Measurements from ENCODE around the gene PKLR.

PKLR gene

DNA sequence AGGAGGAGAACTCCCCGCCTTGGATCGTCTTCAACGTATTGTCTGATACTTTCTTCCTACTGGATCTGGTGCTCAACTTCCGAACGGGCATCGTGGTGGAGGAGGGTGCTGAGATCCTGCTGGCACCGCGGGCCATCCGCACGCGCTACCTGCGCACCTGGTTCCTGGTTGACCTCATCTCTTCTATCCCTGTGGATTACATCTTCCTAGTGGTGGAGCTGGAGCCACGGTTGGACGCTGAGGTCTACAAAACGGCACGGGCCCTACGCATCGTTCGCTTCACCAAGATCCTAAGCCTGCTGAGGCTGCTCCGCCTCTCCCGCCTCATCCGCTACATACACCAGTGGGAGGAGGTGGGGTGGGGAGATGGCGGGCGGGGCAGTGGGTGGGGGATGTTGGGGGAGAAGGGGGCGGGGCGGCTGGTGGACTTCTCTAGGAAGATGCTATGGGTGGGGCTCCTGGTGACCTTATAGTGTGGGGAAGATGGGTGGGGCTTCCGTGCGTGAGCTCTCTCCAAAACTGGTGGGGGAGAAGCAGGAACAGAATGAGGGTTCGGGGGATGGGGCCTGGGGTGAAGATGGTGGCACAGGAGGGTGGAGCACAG is 18.6 kb downstream of the PKLR start:
- DNase-seq: no peak

DNA sequence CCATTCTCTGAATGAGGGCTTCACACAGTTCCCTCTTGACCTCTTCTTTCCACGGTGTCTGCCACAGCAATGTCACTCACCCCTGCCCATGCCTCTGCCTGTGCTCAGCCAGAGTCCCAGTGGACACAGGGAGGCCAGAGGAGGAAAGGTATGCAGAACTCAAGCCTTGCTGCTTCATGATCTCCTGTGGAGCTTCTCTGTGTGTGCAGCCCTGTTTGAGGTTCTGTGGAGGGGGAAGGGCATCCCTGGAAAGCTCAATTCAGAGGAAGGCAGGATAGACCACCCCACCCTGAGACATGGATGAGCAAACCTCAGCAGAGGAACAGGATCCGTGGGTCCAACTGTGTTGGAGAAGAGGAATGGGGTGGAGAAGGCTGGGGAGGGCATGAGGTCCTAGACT is 22.0 kb downstream of the PKLR start:
- DNase-seq: no peak

DNA sequence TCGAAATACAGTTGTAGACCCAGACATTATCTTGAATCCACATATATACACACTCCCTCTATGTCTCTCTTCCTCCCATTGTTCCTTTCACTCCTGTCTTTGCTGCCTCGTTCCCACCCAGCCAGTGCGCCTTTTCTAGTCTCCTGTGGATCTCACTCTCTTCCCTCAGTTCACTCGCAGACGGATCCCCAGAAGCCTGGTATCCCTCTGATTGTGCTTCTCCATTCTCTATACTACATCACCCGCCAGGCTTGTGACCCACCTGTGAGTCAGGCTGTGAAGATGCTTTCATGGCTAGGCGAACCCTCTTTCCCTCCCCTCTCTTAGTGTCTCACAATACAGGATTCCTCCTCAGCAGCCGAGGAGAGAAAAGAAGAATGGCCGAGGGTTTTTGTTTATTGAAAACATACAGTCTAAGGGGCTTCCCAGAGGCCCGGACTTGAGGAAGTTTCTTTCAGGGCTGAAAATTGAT is 22.5 kb downstream of the PKLR start:
- no peak for DNase-seq

DNA sequence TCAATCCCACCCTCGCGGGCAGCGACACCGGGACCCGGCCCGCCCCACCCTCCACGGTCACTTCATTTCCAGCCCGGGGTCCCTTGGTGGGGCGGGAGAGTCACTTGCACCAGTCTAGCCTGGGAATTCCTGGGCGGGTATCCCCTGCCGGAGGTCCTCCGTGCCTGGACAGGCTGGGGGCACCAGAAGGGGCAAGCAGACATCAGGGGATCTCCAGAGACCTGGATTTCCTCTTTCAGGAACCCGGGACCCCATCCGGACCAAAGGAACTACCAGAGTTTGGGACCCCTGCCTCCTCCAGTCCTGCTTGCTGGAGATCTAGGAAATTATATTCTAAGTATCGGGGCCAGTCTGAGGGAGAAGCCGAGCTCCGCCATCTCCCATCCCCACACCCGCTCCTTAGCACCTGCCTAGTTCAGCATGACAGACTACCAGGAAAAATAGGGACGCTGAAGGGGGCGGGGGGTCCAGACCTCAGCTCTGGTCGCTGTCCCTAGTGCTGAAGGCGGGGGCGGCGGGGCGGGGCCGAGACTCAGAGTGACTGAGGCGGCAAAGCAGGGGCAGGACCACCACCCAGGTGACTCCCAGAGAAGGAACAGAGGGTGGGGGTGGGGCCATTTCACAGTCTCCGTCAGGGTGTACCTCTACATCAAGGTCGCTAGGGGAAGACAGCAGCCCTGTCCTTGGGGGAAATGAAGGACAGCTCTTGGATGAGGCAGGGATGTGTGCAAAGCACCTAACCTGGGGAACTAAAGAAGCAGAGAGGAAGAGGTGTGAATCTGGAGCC is 23.1 kb downstream of the PKLR start:
- peak; percentile 69 for DNase-seq

DNA sequence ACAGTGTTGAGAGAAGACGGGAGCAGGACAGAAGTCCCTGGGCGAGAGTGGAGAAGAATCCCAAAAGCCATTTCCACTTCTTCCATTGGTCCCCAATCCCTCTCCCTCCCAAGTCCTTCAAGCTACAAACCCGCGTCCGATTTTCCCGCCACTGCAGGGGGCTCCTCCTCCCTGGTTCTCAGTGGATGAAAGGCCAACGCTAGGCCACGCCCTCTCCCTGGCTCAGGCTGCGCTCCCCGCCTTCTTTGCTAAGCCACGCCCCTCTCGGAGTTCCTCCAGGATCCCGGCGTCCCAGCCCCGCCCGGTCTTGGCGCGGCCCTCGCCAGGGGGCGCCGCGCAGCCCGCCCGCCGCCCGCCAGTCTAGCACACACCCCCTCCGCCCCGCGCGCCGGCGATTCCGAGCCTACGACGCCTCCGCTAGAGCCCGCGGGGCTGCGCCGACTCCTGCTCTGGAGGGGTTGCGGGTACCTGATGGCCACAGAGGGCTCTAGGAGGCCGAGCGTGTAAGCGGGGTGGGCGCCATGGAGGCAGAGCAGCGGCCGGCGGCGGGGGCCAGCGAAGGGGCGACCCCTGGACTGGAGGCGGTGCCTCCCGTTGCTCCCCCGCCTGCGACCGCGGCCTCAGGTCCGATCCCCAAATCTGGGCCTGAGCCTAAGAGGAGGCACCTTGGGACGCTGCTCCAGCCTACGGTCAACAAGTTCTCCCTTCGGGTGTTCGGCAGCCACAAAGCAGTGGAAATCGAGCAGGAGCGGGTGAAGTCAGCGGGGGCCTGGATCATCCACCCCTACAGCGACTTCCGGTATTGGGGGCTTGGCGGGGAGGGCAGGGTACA is 24.0 kb downstream of the PKLR start, which contains the start of gene HCN3:
HCN3 (plus strand) TSS at position 394 of the 832 bp plus-strand sequence; CDS start at position 522, 128 bp downstream.
- DNase-seq: peak; percentile 94

DNA sequence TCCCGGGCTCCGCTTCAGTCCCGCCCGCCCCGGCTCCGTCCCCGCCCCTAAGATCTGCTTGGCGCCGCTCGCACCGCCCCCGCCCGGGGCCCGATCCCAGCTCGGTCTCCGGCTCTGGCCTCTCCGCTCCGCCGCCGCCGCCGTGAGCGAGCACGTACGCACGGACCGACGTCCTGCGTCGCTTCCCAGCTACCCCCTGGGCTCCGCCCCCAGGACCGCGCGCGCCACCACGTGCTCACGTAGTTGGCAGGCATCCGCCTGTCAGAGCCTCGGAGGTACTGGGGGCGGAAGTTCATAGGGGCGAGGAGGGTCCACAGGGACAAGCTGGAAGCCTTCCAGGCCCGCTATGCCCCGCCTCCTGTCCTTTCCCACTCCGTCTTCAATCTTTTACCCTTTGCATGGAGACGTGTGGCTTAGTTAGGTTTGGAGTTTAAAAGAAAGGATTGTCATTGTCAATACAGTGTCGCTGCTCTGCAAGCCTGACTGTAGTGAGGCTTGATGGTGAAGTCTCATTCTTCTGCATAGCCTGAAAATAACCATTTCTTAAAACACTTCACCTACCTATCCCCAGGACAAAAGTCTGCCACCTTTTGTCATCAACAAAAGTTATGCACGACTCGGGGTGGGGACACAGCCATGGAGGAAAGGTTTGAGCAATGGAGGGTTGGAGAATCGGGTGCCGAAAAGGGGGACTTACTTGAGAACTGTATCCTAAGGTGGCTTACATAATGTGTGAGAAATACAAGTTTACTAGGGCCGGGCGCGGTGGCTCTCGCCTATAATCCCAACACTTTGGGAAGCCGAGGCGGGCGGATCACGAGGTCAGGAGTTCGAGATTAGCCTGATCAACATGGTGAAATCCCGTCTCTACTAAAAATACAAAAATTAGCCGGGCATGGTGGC is 27.6 kb downstream of the PKLR start, which contains the start of gene CLK2:
CLK2 (minus strand) TSS at position 162 of the 903 bp plus-strand sequence. CDS start 2,527 bp downstream, outside the sequence.
- DNase-seq: peak; percentile 93

DNA sequence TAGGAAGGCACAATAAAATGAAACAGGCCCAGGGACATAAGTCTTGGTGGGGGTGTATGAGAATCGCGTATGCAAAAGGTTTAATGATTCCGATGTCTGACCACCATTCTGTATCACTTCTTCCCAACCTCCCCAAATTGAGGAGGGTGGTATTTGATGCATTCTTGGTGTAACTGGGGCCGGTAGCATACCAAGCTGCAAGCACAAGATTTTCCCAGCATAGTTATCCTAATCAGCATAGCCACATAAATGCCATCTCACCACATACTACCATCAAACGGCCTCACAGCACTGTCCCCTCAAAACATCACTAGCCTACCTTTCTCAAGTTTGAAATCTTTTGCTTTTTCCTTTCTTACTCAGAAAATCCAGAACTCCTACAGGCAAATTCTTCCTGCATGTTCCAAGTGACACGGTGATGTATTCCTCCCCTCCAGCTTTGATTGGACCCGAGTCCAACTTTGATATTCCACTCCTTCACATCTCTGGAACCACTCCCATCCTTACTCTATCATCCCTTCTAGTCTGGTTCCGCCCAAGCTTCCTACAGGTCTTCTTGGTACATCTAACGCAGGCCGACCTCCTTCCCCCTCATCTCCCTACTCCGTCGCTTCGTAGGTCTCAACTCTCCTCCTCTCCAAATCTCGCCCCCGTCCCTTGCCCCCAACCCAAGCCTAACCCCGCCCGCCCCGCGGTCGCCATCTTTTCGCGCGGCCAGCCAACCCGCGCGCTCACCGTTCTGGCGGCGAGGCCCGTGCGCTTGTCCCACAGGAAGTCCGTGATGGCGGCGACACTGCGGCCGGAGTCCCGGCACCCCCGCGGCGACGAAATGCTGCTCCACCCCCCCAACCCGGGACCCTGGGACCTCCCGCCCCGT is 28.5 kb downstream of the PKLR start:
- no peak for DNase-seq

DNA sequence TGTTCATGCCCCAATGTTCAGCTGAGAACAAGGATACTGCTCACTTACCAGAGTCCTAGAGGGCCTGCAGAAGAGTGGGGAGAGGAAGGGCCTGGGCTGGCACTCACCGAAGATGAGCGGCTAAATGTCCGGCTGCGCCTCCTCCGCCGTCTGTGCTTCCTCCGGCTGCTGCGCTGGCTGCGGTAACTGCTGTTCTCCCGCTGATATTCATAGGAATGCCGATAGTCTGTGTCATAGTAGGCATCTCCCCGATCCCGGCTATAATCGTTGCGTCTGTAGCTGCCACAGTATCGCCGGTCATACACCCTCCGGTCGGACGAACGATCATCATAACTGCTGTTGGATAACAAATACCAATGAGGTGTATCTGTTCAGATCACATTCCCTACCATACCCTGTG is 31.9 kb downstream of the PKLR start:
- DNase-seq: no peak

DNA sequence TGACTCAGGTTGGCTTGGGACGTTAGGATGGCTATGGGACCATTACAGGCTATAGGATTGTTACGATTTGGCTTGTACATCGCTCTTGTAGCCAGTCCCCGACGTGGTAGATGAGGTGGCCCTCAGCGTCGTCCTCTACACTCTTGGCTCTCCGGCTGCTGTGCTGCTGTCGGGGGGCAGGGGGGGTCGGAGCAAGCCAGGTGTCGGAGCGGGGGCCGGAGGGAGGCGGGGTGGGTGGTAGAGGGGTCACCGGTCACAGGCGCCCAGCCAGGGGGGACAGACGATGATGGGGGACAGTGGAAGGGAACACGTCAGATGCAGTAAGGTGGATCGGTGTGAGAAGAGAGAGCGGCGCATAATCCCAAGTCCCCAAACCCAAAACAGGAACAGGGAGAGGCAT is 32.6 kb downstream of the PKLR start:
- DNase-seq: no peak

DNA sequence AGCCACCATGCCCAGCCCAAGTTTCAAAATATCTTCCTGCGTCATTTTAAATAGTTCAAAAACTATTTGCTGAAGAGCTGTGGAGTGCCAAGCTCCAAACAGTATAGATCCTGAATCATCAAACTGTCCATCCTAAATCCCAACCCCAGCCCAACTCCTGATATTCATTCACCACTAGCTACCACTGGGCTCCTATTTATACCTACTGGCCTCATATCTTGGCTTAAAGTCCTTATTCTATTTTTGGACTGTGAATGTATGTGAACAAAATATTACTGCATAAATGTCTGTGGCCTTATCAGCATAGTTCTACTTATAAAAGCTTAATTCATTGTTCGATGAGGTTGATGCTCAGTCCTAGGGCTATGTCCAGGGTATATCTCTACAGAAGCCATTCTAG is 33.9 kb downstream of the PKLR start:
- no peak for DNase-seq

DNA sequence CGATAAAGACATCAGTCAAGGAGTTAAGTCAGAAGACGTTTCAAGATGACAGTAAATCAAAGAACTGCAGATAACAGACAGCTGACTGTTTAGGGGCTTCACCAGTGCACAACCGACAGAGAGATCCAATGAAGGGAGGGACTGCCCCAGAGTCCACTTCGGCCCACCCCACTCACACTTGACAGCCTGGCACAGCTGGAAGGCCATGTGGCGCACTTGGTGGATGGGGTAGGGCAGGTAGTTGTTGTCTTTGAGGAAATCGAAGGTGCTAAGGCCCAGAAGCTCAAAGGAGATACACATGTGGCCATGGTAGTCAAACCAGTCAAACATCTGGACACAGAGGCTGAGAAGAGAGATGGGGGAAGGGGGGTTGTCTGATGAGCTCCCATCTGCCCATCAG is 34.7 kb downstream of the PKLR start:
- no peak for DNase-seq

DNA sequence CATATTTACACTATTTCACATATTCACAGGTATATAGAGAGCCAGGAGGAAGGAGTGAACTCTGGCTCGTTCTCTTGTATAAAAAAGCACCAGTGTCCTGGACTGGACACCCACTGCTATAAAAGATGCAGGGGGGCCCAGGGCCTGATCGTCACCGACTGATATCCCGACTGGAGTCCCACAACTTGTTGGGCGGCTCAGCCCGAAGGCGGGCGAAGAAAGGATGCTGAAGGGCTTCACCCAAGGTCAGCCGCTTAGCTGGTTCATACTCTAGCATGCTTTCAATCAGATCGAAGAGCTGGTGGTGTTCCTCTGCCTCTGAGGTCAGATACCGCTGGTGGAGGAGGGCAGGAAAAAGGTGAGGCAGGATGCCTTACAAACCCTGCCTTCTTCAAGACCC is 38.2 kb downstream of the PKLR start:
- DNase-seq: no peak

DNA sequence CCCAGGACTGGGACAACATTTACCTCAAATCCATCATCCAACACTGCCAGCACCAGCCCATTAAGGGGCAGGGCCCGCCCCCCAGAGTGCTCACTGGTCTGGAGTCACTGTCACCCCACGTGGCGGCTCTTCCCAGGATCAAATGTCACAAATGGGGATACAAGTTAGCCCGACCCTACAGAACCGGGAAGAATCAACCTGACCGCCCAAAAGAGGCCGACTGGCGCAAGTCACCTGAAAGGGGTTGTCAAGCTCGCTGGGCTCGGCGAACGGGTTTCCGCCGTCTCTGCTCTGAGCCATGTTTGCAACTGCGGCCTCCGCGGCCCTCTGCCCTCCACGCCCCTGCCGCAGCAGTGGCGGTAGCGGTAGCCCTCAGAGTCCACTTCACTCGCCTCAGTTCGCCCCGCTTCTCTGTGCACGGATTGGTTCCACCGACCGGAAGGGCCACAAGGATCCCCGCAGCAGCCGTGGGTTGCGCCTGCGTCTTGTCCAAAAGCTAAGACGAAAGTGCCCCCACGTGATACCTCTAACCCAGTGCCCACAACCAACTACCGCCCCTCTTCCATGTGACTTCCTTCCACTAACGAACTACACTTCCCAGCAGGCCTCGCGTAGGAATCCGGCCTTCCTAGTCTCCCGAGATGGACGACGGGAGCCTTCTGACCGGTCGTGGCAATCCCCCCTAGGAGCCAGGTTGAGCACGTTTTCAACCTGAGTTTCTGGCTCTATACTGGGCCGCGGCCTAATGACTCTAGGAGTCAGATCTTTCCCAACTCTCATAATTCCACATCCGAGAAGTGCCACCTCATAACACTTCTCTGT is 39.2 kb downstream of the PKLR start, which contains the start of gene SCAMP3:
SCAMP3 (minus strand) TSS at position 509 of the 822 bp plus-strand sequence; CDS start at position 300, 209 bp downstream.
- peak; percentile 91 for DNase-seq

DNA sequence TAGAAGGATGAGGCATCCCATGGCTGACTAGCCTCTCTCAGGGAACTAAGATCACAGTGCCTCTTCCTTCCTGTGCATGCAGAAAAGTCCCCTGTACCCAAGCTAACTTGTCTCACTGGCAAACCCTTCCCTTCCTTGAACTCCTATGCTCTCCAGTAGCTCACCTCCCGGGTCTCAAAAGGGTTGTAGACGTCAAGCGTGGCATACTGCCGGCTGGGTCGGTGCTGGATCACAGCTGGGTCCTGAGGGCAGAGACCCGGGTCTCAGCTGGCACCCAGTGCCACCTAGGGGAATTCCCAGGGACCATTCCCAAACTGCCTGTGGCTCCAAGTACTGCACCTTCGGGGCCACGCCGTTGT is 39.8 kb downstream of the PKLR start:
- DNase-seq: no peak

DNA sequence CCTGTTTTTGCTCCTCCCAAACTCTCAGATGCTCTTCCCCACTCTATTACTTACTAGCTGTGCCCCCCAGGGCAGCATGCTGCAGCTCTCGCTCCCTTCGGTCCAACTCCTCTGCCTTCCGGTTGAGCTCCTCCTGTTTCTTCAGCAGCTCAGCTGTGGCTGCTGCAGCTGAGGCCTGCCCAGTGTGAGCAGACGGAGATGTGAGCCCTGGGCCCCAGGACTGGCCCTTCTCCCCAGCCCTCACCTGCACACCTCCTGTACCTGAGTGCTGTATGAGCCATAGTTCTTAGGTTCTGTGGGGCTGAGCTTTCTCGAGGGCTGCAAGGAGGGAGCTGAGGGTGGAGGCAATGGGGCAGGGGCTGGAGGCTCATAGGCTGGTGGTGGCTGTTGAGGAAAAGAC is 41.0 kb downstream of the PKLR start:
- no peak for DNase-seq

DNA sequence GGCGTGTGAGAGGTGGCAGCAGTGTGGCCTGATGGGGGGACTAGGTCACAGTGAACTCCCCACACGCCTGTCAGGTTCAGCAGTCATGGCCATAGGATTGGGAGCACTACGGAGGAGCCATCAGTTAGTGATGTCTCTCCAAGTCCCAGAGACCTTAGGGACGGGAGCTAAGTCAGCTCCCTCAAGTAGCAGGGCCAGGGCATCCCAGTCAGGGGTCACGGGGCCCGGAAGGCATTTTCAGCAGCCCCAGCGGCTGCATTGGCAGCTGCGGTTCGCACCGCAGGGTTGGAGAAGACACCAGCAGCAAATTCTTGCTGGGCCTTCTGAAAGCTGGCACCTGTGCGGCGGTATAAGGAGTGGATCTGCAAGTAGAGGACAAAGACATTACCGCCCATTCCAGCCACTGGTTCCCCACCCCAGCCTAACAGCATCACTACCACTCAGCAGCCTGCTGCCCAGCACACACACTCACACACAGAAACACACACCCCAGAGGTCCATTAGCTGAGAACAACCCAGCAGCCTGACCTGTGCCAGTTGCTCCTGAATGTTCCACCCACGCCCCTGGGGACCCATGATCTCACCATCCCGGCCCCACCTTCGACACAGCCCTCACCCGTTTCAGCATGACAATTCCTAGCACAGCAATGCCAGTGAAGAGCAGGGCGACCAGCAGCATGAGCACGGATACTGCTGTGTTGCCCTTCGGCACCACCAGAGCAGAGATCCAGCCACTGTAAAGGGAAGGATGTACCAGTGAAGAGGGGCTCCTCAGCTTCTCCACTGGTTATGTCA is 45.0 kb downstream of the PKLR start:
- DNase-seq: no peak

DNA sequence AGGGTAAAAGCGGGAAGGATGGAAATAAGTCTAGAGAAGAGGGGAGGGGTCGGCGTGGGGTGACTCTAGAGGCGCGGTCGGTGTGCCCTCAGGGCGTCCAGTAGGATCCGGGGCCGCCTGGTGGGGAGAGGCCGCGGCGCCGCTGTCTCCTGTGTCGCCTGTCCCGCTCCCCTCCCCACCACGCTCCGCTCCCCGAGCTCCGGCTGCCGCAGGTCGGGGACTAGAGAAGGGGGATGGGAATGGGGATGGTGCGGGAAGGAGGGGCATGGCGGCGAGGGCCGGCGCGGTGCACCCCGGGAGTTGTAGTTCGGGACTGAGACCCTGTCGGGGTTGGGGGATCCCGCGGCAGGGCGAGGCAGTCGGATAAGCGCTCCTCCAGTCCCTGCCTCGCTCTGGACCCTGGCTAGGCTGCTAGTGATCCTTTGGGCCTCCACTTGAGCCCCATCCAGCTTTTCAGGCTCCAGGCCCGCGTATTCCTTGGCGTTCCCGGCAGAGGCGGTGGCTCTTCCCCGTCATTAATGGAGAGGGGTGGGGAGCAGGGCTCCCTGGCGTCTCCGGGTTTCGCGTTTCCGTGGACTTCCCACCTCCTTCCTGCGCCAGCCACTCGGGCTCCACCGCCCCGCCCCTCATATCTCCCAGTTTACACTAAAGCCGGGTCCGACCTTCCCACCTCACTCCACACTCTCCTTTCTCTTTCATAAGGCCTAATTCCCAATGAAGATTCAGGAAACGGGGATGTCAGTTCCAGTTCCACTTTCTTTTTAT is 45.8 kb downstream of the PKLR start, which contains the start of gene ENTREP3:
ENTREP3 (minus strand) TSS at position 241 of the 765 bp plus-strand sequence. CDS start 606 bp downstream, outside the sequence.
- peak; percentile 78 for DNase-seq

DNA sequence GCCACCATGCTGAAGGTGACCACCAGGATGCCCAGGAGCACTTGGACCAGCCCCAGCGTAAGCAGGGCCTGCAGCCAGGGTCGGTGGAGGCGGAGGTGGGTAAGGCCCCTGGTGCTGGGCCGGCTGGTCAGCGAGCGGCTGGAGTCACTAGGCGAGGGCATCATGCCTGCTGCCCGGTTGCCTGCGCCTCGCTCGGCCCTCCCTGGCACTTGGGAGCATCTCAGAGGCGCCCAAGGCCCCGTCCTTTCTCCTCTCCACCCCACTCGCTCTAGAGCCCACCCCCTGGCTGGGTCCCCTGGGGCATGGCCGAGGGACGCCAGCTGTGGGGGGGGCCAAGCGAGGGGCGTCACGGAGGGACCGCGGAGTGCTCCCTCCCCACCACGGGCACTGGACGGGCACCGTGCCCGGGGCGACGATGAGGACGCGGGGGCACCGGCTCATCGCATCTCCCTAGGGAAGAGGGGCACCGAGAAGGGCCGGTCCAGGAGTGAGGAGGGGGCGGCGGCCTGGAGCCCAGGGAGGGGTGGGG is 46.5 kb downstream of the PKLR start:
- no peak for DNase-seq
